GM21619 (cell line): Measurements from ENCODE around the gene IFNG-AS1.

Experiments
- ATAC-seq: cut with Tn5 transposase; IDR thresholded peaks from one replicate; pipeline ENCODE4 v1.9.1; 2021; ENCODE audit not compliant: unreplicated experiment

The IFNG-AS1 gene

DNA sequence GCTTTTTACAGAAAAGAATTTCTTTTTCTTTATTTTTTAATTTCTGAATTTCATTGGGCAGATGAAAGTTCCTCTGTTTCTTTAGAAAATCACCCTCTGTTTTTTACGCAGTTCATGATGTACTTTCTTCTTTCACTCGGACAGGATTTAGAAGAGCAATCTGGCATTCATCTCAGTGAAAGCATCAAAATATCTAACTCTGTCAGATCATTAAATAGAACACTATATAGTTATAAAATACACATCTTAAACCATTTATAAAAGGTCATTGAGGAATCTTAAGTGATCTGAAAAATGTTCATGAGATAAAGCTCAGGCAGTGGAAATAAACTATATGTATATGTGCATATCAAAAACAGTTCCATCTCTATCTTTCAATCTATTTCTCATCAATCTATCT, 3.9 kb downstream of the IFNG-AS1 start:
- no peak for ATAC-seq

DNA sequence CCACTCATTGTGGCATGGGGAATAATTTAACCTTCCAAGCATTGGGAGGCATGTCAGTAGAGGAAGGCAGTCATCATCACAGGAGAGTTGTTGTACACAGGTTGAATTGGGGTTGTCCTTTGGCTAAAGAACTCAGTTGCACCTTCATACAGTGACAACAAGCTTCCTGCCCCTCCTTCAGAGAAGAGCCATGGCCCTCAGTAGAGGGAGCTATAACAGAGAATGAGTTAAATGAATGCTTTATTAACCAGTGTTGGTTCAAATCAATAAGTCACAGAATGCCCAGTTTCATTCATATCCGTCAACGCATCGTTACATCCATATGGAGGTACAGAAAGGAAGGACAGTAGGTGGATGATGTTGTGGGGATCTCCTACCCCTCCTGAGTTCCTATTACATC, 4.8 kb downstream of the IFNG-AS1 start:
- ATAC-seq: no peak

DNA sequence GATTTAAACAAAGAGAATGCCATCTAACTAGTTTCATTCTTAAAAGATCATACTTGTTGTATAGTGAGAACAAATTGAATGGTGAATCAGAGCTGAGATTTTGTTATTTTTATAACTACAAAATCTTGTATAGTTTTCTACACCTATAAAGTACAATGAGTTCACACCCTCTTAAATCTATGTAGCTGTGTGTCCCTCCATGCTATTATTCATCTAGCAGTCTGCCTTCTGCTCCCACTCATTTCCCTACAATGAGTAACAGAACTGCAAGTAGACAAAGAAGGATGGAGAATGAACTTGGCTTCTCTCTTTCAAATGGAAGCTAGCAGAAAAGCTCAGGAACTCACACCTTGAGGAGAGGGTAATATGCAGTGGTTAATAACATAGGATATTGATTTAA, 7.1 kb downstream of the IFNG-AS1 start:
- ATAC-seq: no peak

DNA sequence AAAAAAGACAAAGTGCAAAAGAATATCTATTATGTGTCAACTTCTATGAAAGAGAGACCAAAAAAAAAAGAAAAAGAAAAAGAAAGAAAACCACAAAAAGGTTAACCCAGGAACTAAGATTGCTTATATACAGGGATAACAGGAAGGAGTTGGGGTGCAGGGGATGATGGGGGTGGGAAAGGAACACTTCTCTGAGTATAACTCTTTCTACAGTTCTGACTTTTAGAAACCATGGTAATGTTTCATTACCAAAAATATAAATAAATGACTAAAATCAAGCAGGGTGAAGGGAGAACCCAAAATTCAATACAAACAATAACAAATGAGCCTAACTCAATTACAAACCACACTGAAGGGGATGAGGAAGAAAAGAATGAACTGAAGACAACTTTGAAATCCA, 9.1 kb downstream of the IFNG-AS1 start:
- ATAC-seq: no peak

DNA sequence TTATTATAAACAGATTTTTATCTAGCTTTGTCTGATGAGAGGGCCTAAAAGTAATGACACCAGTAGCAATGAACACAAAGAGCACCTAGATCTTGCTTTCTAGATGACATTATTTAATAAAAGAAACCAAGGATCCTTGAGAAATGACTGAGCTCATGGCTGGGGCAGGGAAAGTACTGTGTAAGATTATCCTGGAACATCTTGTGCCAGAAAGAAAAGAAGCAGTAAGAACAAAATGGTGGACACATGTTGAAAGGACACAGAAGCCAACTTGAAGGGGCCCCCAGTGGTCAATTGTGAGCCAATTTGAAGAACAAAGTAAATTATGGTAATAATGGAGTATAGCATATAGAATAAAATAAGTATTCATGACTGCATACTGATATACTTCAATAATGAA, 10.0 kb downstream of the IFNG-AS1 start:
- ATAC-seq: no peak

DNA sequence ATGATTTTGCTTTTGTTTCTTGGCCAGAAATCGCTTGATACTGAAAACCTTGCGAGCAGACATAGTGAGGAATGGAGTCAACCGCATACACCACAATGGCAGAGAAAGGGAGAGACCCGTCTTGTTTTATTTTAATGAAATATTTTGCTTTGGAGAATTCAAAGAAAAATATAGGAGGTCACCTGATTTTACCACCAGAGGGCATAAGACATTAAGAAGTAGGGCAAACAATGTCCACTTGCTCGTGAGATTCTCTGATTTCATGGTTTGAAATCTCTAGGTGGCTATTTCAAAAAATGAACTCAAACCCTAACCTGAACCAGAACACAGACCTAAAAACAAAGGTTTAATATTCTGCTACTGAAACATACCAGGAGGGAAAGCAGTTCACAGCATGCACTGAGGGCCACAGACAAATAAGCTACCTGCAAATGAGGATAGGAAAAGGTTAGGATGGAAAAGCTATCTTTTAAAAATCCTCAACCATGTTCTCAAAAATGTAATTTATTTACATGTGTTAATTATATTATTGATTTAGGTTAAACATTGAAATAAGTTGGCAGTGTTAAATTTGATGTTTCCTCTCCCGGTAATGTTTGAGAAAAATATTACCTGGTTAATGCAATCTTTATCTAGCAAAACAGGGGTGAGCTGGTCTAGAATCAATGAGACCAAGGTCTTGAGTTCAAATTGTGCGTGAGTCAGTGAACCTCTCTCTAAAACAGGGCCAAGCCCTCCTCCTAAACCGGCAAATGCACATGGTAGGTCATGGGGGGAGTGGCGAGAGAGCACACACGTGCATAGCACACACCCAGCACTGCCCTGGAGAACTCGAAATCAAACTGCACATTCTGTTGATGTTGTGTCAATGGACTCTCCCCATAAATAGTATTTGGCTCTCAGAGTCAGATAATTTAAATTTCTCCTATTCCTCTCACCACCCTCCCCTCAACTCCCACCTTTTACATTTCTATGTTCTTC, 12.5 kb downstream of the IFNG-AS1 start:
- no peak for ATAC-seq

DNA sequence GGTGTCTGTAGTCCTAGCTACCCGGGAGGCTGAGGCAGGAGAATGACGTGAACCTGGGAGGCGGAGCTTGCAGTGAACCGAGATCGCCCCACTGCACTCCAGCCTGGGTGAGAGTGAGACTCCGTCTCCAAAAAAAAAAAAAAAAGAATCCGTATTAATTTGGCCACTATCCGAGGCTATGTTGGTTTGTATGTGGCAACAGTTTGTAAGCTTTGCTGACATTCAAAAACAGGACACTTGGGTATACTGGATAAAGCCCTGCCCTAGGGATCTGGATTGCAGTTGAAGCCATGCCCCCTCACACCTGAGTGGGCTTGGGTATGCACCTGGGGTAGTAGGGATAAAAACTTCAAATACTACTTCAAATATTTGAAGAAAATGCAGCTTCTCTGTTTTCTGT, 14.5 kb downstream of the IFNG-AS1 start:
- ATAC-seq: no peak

DNA sequence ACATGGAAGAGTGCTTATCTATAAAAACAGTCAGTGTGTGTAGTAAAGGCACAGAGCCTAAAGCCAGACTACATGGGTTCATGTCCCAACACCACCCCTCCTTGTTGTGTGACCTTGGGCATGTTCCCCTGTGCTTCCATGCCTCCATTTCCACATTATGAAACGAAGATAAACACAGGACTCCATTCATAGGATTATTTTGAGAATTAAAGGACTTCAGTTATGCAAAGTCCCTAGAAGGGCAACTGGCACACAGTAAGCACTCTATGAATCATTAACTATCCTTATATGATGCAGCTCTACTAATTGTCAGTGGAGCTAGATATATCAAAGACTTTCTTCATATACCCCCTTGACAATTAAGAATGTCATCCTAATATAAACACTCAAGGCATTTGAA, 17.8 kb downstream of the IFNG-AS1 start:
- no peak for ATAC-seq

DNA sequence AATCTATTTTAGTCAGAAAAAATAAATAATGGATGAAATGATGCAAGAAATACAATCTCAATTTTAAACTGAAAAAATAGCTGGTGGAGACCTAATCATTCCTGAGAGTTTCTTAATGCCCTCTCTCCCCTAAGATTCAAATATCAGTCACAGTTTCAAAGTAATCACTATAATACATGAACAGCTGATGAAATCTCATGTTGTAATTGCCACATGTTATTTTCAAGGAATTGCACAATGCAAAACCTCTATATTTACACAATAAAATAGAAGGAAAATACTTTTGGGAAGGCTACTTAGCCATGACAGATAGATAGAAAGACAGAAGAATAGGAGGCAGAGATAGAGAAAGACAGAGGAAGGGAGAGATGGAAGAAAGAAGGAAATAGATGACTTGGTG, 18.2 kb downstream of the IFNG-AS1 start:
- ATAC-seq: no peak

DNA sequence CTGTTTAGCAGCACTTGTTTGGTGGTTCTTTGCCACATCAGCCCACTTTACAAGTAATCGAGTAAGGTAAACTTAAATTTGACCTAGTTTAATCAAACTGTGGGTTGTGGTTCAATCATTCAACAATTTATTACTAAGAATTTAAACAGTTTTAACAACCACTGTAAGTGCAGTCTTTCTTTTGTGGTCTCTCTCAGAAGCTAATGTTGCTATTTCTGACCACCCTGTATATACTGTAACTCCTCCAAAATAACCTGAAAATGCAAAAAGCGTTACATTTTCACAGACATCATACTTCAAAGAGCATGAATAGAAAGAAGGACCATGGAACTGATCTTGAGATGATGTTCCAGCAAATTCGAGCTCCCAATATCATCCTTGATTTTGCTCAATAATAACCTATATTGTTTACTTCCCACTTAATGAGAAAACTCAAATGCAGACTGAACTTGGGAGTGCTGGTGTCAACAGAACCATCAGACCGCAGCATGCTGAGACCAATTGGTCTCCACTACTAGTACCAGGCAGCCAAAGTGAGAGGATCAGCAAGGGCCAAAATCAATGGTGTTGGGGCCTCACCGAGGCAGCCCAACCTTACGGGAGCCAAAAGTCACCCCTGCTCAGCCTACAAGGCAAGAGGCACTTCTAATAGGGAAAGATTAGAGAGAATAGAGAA, 22.1 kb downstream of the IFNG-AS1 start:
- no peak for ATAC-seq

DNA sequence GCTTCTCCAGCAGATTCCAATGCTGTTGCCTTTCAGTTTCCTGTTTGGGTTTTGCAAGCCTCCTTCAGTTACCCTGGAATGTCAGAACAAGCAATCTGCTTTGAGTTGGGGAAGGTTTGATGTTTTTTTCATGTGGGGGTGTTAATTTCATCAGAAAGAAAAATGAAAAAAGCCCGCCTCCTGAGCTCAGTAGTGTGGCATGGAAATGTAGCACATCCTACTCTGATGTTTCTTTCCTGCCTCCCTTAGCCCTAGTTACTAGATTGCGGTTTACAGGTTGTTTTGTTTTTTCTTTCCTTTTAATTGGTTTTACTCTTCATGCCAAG, 22.6 kb downstream of the IFNG-AS1 start:
- no peak for ATAC-seq

DNA sequence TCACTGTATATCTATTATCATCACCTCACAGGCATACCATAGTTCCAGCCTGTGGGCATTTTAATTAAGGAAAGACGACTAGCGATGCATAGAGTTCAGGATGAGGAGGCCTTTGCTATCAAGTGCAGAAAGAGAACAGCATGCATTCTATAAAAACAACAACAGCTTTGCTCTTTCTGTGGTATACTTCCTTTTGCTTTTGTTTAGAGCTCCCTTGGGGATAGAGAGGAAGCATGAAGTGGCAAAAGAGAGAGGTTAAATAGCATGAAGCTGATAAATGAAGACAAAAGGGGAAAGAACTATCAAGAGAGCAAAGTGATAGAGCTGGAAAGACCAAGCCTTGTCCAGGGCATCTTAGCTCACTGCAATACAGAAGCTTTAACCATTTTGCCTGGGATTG, 23.5 kb downstream of the IFNG-AS1 start:
- peak; percentile 92 for ATAC-seq

DNA sequence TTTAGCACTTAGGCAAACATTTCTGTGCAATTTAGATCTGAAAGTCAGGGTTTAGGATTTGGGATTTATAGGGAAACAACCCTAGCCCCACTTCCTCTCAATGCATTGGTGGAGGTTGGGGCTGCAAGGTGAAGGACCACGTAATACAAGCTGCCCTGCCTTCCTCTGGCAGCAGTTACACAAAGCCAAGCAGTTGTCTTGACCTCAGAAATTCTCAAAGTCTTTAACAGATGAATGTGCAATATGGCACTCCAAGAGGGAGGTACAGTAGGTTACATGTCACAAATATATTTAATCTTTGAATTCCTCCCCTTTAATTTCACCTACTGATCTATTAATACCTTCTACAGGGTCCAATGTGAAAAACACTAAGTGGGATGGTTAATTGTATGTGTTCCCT, 23.9 kb downstream of the IFNG-AS1 start:
- no peak for ATAC-seq

DNA sequence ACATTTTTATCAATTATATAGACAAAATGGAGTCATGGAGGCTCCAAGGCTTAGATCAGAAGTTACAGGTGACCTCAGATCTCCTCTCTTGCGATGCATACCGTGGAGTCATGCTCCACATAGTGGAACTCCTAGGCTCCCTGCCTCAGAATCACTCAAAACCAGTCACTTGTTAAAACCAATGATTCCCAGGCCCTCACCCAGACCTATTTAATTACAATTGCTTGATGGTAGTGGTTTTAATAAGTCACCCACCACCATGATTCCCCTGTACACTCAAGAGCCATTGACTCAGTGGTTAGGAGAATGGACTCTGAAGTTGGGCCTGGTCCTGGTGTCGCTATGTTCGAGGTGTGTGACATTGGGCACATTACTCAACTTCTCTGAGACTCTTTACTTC, 26.9 kb downstream of the IFNG-AS1 start:
- ATAC-seq: no peak

DNA sequence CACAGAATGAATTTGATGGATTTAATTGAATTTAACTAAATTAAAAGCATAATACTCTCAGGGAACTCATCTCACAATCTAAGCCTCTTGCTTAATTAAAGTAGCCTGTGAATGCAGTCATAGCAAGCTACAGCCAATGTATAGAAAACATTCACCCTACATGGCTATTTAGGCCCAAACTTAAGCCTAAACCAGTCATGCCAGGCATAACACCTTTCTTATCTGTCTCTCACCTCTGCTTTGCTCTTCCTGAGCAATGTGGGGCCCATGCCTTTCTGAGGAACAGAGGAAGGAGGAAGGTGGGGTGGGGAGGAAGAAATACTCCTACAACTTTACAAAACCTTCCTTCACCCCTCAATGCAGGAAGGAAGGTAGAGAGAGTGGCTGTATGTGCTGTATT, 29.1 kb downstream of the IFNG-AS1 start:
- no peak for ATAC-seq

DNA sequence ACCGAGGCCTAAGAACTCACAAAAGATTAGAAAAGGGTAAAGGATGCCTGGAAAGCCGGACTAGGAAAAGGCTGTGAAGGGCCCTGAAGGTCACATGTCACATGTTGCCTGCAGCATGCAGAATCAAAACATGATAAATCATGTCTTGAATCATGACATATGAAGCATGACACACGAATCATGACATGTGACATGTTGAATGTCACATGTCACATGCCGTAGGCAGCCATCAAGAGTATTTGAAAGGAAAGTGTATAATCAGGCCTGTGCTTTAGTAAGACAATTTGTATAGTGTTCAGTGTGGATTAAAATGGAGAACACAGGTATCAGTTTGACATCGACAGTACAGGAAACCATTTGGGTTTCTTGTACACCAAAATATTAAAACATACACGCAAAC, 30.8 kb downstream of the IFNG-AS1 start:
- ATAC-seq: no peak

DNA sequence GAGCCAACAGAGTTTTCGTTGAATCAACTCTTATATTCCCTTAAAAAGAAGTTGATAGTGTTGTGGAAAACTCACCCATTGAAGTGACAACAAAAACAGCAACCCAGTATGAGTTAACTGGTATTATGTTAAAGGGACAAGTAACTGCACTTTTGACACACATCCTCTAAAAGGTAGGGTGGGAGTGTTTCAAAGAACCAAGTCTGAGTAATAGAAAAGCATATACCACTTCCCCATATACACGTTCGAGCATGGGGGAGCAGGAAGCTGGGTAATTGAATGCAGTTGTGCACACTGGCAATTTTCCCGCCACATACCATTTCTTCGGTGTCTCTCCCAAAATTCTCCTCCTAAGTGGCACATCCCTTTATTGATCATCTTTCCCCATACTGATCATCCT, 31.5 kb downstream of the IFNG-AS1 start:
- ATAC-seq: no peak

DNA sequence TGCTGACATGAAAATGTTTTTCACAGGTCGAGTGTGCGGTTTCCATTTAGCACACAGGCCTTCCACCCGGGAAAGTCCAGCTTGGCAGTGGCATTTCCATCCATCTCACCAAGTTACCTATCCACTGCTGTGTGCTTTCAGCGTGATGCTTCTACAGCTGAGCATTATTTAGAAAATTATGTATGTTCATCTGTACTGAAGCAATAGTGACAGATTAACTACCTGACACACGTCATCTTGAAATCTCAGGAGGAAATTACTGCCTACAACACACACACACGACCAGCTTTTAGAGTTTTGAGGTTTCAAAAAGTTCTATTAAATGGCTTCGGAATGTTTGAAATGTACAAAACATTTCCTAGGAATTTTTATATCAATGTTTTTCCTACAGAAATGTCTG, 39.4 kb downstream of the IFNG-AS1 start:
- no peak for ATAC-seq

DNA sequence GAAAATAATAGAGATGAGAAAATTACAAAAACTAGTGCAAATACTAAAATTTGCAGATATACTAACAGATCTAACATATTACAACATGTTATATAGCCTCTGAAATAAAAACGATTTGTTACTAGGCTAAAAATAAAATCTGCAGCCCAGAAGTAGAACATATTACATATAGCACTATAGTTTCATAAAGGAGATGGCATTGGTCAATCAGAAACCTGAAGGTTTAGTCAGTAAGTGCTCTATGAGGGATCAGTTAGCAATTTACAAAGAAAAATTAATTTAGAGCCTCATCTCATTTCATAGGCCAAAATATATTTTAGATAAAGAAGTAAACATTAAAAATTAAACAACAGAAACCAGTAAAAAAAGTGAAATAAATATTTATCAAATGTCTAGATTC, 41.0 kb downstream of the IFNG-AS1 start:
- no peak for ATAC-seq

DNA sequence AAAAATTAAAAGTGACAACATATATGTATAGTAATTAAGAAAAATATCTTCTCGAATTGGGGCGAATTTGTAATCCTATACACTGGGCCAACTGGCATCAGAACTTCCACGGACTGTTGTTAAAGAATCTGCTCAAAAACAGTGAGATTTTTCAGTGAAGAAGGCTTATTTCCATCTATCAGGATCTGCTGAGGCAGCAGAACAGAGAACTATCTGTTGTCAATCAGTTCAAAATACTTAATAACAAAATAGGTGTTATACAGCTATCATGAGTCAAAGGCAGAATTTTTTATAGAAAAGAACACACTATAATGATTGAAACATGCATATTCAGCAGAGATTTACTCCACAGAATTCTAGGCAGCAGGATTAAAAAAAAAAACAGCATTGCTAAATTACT, 41.9 kb downstream of the IFNG-AS1 start:
- ATAC-seq: no peak

DNA sequence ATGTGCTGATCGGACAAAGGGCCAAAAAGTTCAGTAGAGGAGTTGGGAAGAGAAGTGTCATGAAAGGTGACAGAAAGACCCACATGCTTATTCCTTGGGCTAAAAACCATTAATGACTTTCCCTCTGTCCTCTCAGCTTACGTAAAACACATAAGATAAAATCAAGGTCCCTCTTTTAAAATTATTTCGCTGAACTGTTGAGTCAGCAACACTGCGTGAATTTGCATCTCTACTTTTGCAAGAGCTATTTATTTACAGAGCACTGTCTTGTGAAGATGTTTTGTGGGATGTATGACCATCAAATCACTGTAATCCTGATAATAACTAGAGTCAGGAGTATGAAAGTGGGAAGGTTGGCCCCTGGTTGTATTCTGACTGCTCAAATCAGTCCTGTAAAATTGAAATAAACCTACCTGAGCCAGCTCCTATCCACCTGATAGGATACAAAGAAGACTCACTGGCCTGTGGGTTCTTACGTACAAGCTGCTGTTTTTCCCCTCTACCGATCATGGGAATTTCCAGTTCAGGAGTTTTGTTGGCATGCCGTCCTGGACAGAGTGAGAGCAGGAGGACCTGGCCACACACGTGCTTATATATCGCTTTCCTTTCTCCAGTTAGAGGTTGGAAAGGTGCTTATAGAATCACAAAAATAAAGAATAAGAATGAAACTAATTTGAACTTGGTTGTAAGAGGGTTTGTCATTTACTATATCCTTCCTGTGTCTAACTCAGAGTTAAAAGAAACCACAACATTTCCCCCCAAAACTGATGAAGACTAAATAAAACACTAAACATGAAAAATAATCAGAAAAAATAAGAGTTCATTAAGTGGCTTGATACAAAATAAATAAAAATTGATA, 42.9 kb downstream of the IFNG-AS1 start:
- no peak for ATAC-seq

DNA sequence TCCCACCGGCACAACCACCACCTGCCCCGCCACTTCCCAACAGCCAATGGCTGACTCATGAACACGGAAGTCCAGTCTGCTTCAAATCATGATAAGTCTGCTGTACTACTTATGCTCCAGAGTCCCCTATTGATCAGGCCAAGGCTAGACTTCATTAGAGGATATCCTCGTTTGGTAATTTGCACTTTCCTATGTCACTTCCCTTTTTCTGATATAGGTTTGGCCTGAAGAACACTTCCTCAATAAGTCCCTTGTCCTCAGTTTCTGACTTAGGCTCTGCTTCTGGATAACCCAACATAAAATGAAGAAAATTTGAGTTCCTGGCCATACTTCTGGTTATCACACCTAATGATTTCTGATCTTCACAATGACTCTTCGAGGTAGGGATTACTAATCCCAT, 45.3 kb downstream of the IFNG-AS1 start:
- no peak for ATAC-seq
